Measurements from ENCODE around the gene UGT3A2.

UGT3A2 gene

GRCh38 chr5:36057386-36057785 lies 9.3 kb downstream of the UGT3A2 start:
- Histone ChIP-seq H4K20me1 (ENCODE audit: control insufficient read depth, insufficient read depth, low read depth, low read length) (no peaks in the 10 kb centered on the region), H3K9me2 (replicated peaks; ENCODE audit: control insufficient read depth, low read length) (no peaks in the 10 kb centered on the region), H3F3A (ENCODE audit: control insufficient read depth, insufficient read depth) (no peaks in the 10 kb centered on the region), H3K79me2 (ENCODE audit: control insufficient read depth, low read length) (no peaks in the 10 kb centered on the region), H3K4me3 (ENCODE audit: low read length) (no peak overlapping the region), H3K9me3 (ENCODE audit: control insufficient read depth, insufficient read depth, low read length) (no peaks in the 10 kb centered on the region), H3K4me1 (ENCODE audit: control insufficient read depth, low read length) (no peaks in the 10 kb centered on the region; the same call in 1 of the 2 replicates), H3K4me2 (ENCODE audit: low read length) (no peak overlapping the region), H3K27me3 (ENCODE audit: control insufficient read depth, low read length) (no peaks in the 10 kb centered on the region), H3K27ac (ENCODE audit: low read depth, low read length) (no peak overlapping the region), H3K36me3 (ENCODE audit: control insufficient read depth, low read length) (no peaks in the 10 kb centered on the region)
- TF ChIP-seq EZH2phosphoT487 (IDR thresholded peaks at IDR 0.05; ENCODE audit: borderline replicate concordance, low read length) (no peak), CTCF (IDR thresholded peaks at IDR 0.05; ENCODE audit: low read depth, low read length, poor library complexity, severe bottlenecking) (no peak)

GRCh38 chr5:36056422-36056821 lies 10.3 kb downstream of the UGT3A2 start:
- H3K36me3 ChIP-seq (ENCODE audit: control insufficient read depth, low read length) = no peaks in the 10 kb centered on the region
- H3K4me2 ChIP-seq (ENCODE audit: low read length) = no peak overlapping the region
- no peaks in the 10 kb centered on the region for H3K27me3 ChIP-seq (ENCODE audit: control insufficient read depth, low read length)
- H3K9me3 ChIP-seq (ENCODE audit: control insufficient read depth, insufficient read depth, low read length) = no peaks in the 10 kb centered on the region
- H3F3A ChIP-seq (ENCODE audit: control insufficient read depth, insufficient read depth) = no peaks in the 10 kb centered on the region
- TF ChIP-seq EZH2phosphoT487 (IDR thresholded peaks at IDR 0.05; ENCODE audit: borderline replicate concordance, low read length) (no peak), CTCF (IDR thresholded peaks at IDR 0.05; ENCODE audit: low read depth, low read length, poor library complexity, severe bottlenecking) (no peak)
- no peaks in the 10 kb centered on the region for H4K20me1 ChIP-seq (ENCODE audit: control insufficient read depth, insufficient read depth, low read depth, low read length)
- no peaks in the 10 kb centered on the region; the same call in 1 of the 2 replicates for H3K4me1 ChIP-seq (ENCODE audit: control insufficient read depth, low read length)
- H3K79me2 ChIP-seq (ENCODE audit: control insufficient read depth, low read length) = no peaks in the 10 kb centered on the region
- H3K9me2 ChIP-seq (replicated peaks; ENCODE audit: control insufficient read depth, low read length) = no peaks in the 10 kb centered on the region
- H3K27ac ChIP-seq (ENCODE audit: low read depth, low read length) = no peak overlapping the region
- H3K4me3 ChIP-seq (ENCODE audit: low read length) = no peak overlapping the region

- Histone ChIP-seq H3K4me1 (ENCODE audit: control insufficient read depth, low read length) (no peaks in the 10 kb centered on the region; the same call in 1 of the 2 replicates), H4K20me1 (ENCODE audit: control insufficient read depth, insufficient read depth, low read depth, low read length) (no peaks in the 10 kb centered on the region), H3K9me3 (ENCODE audit: control insufficient read depth, insufficient read depth, low read length) (no peaks in the 10 kb centered on the region), H3K79me2 (ENCODE audit: control insufficient read depth, low read length) (no peaks in the 10 kb centered on the region), H3K9me2 (replicated peaks; ENCODE audit: control insufficient read depth, low read length) (no peaks in the 10 kb centered on the region), H3K27ac (ENCODE audit: low read depth, low read length) (no peak overlapping the region), H3K27me3 (ENCODE audit: control insufficient read depth, low read length) (no peaks in the 10 kb centered on the region), H3K4me3 (ENCODE audit: low read length) (no peak overlapping the region), H3K4me2 (ENCODE audit: low read length) (no peak overlapping the region), H3F3A (ENCODE audit: control insufficient read depth, insufficient read depth) (no peaks in the 10 kb centered on the region), H3K36me3 (ENCODE audit: control insufficient read depth, low read length) (no peaks in the 10 kb centered on the region)
- TF ChIP-seq CTCF (IDR thresholded peaks at IDR 0.05; ENCODE audit: low read depth, low read length, poor library complexity, severe bottlenecking) = no peak
- no peak for TF ChIP-seq EZH2phosphoT487 (IDR thresholded peaks at IDR 0.05; ENCODE audit: borderline replicate concordance, low read length)
These were observed 10.7 kb downstream of the UGT3A2 start for GRCh38 chr5:36055984-36056383.

Data from DOHH2 (cell line).